ENCODE measurements around the gene PGAM1. TPM values are rescaled to one million over a fixed set of nuclear protein-coding genes. Genes with fewer than 3 reads are reported as not detected.

The PGAM1 gene
- total and polyA plus RNA-seq, 2 of the 4 experiments (the other 2 are of a cell fraction): 686 to 841 TPM

GRCh38 chr10:97427571-97428179 lies 1.7 kb downstream of the PGAM1 start:
- Histone ChIP-seq H3K9ac (ENCODE audit: low read depth, low read length) (peak overlapping the region; percentile 98), H4K91ac (ENCODE audit: insufficient read depth, low read depth, low read length) (peak overlapping the region; percentile 71), H2AK9ac (replicated peaks; ENCODE audit: low read depth, low read length, poor library complexity) (peak overlapping the region; percentile 95), H3K56ac (ENCODE audit: extremely low read depth, insufficient read depth, low read length) (peak overlapping the region; percentile 77), H3K27ac (ENCODE audit: insufficient read depth, low read length) (peak overlapping the region; percentile 75), H2BK5ac (ENCODE audit: low read depth, low read length, poor library complexity, severe bottlenecking) (peak overlapping the region; percentile 87), H3K4me3 (ENCODE audit: insufficient read depth, low read depth, low read length) (peak overlapping the region; percentile 97), H4K5ac (ENCODE audit: low read depth, low read length) (peak overlapping the region; percentile 65), H4K8ac (ENCODE audit: low read depth in 2 of 2, low read length in 2 of 2) (peak overlapping the region in 1 of 2 experiments; percentile 80; a peak in 3 of 4 replicates), H3K4ac (ENCODE audit: low read depth, low read length) (peak overlapping the region; percentile 68), H3K27me3 (ENCODE audit: control insufficient read depth, insufficient read depth, low read length) (no peaks in the 10 kb centered on the region), H2BK20ac (ENCODE audit: low read depth, low read length) (no peak overlapping the region), H4K20me1 (ENCODE audit: insufficient read depth, low read length) (peaks cover 43% of the 10 kb centered on the region), H3K9me3 (ENCODE audit: control insufficient read depth, insufficient read depth, low read length) (no peaks in the 10 kb centered on the region), H2AFZ (replicated peaks; ENCODE audit: low read length, poor library complexity) (peak overlapping the region; percentile 78), H3K4me1 (ENCODE audit: control insufficient read depth, insufficient read depth, low read length) (peaks cover 12% of the 10 kb centered on the region), H3K23ac (ENCODE audit: low read depth, low read length) (peak overlapping the region; percentile 82), H2BK120ac (ENCODE audit: low read depth, low read length) (no peak overlapping the region; the same call in 1 of the 2 replicates), H3K9me1 (ENCODE audit: insufficient read depth, low read length) (no peaks in the 10 kb centered on the region), H2AK5ac (ENCODE audit: low read depth, low read length) (peak overlapping the region; percentile 96), H3K14ac (replicated peaks; ENCODE audit: low read depth, low read length) (peak overlapping the region; percentile 79), H3K4me2 (ENCODE audit: low read depth, low read length) (peak overlapping the region; percentile 99), H3K36me3 (ENCODE audit: control insufficient read depth, insufficient read depth, low read length) (peaks cover 27% of the 10 kb centered on the region), H2BK15ac (ENCODE audit: low read depth, low read length) (no peak overlapping the region), H3K18ac (ENCODE audit: low read depth, low read length) (peak overlapping the region; percentile 58; the same call in 1 of the 2 replicates), H3K79me1 (ENCODE audit: low read depth in 1 of 2, low read length in 2 of 2) (peaks cover 11 to 50% of the 10 kb centered on the region in 2 experiments; a peak in 3 of 4 replicates)
- BruUV-seq (replicated peaks): TSS peak; percentile 12
- WGBS, 2 experiments (ENCODE audit: extremely low coverage in 2 of 2, insufficient read length in 1 of 2): 0% methylated on average over 1 of the region's 9 CpGs; no CpG with 5 or more reads in 1 of the 2 experiments
- ChIA-PET CTCF (no interaction called here), POLR2A (ENCODE audit: unreplicated experiment) (no interaction called here)
- intact Hi-C loops (cut with micrococcal nuclease): loop anchor here (1.0 to 2.0 kb wide), 2 partner anchors 17 to 20 kb away; no protein-coding TSS in a partner anchor
- ATAC-seq (ENCODE audit: low read depth) (peak; percentile 7), DNase-seq (peak; percentile 36)
- in situ Hi-C loops (cut with MboI; ENCODE audit: low sequenced_read_pairs): no loop called here
- dilution Hi-C loops (cut with HindIII; ENCODE audit: low sequenced_read_pairs, unreplicated experiment): no loop called here
- 0 out of 2 replicates have a peak, but pooled peaks have one; percentile 6 for TF ChIP-seq CEBPB (IDR thresholded peaks at IDR 0.05; ENCODE audit: low read depth, low read length)
- TF ChIP-seq CHD1 (IDR thresholded peaks at IDR 0.05; ENCODE audit: low read depth, low read length): no peak
